GM23338 (cell line): Measurements from ENCODE around the gene RASGRF2. TPM values are rescaled to one million over a fixed set of nuclear protein-coding genes. Genes with fewer than 3 reads are reported as not detected.

ENCODE experiments used
- ATAC-seq: fragments of 200-7000 bp; cut with Tn5 transposase; 3 replicates; pipeline ENCODE4 v1.9.1; 2020
- DNase-seq: peaks from one replicate; pipeline ENCODE4 v3.0.0-alpha.2; 2015; ENCODE audit warnings: low spot score
- H2AFZ ChIP-seq: fragments of 200-600 bp; sonication (generic); 2 replicates; pipeline ENCODE4 v1.8.0; 2016; ENCODE audit warnings: antibody characterized with exemption, mild to moderate bottlenecking, moderate library complexity
- H3F3A ChIP-seq: fragments of 200-600 bp; sonication (generic); replicated peaks from 2 replicates; pipeline ENCODE4 v1.8.0; 2017; ENCODE audit warnings: antibody characterized with exemption, mixed run types, low read depth
- H3K27ac ChIP-seq: fragments of 200-600 bp; sonication (generic); 2 replicates; pipeline ENCODE4 v1.6.1; 2016; ENCODE audit warnings: low read depth
- H3K27me3 ChIP-seq: fragments of 200-600 bp; sonication (generic); 2 replicates; pipeline ENCODE4 v1.8.0; 2016; ENCODE audit warnings: mild to moderate bottlenecking, mixed run types, moderate library complexity; ENCODE audit not compliant: insufficient read depth
- H3K36me3 ChIP-seq: fragments of 200-600 bp; sonication (generic); 2 replicates; pipeline ENCODE4 v1.8.0; 2016; ENCODE audit warnings: mild to moderate bottlenecking; ENCODE audit not compliant: insufficient read depth
- H3K4me1 ChIP-seq: fragments of 200-600 bp; sonication (generic); 2 replicates; pipeline ENCODE4 v1.8.0; 2016; ENCODE audit warnings: mild to moderate bottlenecking, moderate library complexity; ENCODE audit not compliant: insufficient read depth
- H3K4me2 ChIP-seq: fragments of 200-600 bp; sonication (generic); 2 replicates; pipeline ENCODE4 v1.7.1; 2017; ENCODE audit warnings: mixed run types
- H3K4me3 ChIP-seq: fragments of 200-600 bp; sonication (generic); 2 replicates; pipeline ENCODE4 v1.6.1; 2016; ENCODE audit warnings: mixed run types
- H3K79me2 ChIP-seq: fragments of 200-600 bp; sonication (generic); replicated peaks from 2 replicates; pipeline ENCODE4 v1.8.0; 2017; ENCODE audit warnings: mild to moderate bottlenecking; ENCODE audit not compliant: insufficient read depth
- H3K9me2 ChIP-seq: fragments of 200-600 bp; sonication (generic); 2 replicates; pipeline ENCODE4 v1.8.0; 2017; ENCODE audit not compliant: insufficient read depth
- H4K20me1 ChIP-seq: fragments of 200-600 bp; sonication (generic); replicated peaks from 2 replicates; pipeline ENCODE4 v1.8.0; 2017; ENCODE audit warnings: mild to moderate bottlenecking; ENCODE audit not compliant: insufficient read depth
- H3K27ac Mint-ChIP-seq: 2 replicates; pipeline ENCODE4 v1.8.0; 2020; ENCODE audit warnings: inconsistent platforms, mild to moderate bottlenecking, moderate library complexity, mixed read lengths
- H3K27me3 Mint-ChIP-seq: 3 replicates; pipeline ENCODE4 v1.8.0; 2022; ENCODE audit warnings: low read depth, mild to moderate bottlenecking, moderate library complexity, mixed read lengths, inconsistent platforms; ENCODE audit not compliant: insufficient read depth, poor library complexity
- H3K36me3 Mint-ChIP-seq: 3 replicates; pipeline ENCODE4 v1.8.0; 2021; ENCODE audit warnings: low read depth, mild to moderate bottlenecking, inconsistent platforms, moderate library complexity, mixed read lengths
- H3K4me1 Mint-ChIP-seq: 3 replicates; pipeline ENCODE4 v1.8.0; 2020; ENCODE audit warnings: mild to moderate bottlenecking, inconsistent platforms, mixed read lengths
- H3K4me3 Mint-ChIP-seq: 3 replicates; pipeline ENCODE4 v1.8.0; 2021; ENCODE audit warnings: moderate library complexity, mild to moderate bottlenecking, inconsistent platforms, mixed read lengths
- H3K9me3 Mint-ChIP-seq: 3 replicates; pipeline ENCODE4 v1.8.0; 2020; ENCODE audit warnings: moderate library complexity, mild to moderate bottlenecking, inconsistent platforms, mixed read lengths
- CREB1 ChIP-seq: fragments of 250-450 bp; sonication (Bioruptor Pico); IDR thresholded peaks from 2 replicates; pipeline ENCODE4 v1.5.0; 2020; ENCODE audit warnings: low read depth, mild to moderate bottlenecking, moderate library complexity
- CTCF ChIP-seq, 2 experiments: fragments of 200-600 bp in 1 of 2; sonication (generic) in 1 of 2; conservative IDR thresholded peaks; 2 replicates each; pipeline versions ENCODE4 v1.5.1 to v1.6.1; 2016 to 2017; ENCODE audit warnings: antibody characterized with exemption in 2 of 2, low read depth in 2 of 2, mild to moderate bottlenecking in 2 of 2, moderate library complexity in 1 of 2
- ETS1 ChIP-seq: IDR thresholded peaks from 2 replicates; pipeline ENCODE4 v1.6.1; 2016; ENCODE audit warnings: antibody characterized with exemption
- EZH2 ChIP-seq: fragments of 200-600 bp; sonication (generic); IDR thresholded peaks from one replicate; pipeline ENCODE4 v1.8.0; 2017; ENCODE audit warnings: antibody characterized with exemption, mild to moderate bottlenecking, low read depth; ENCODE audit not compliant: unreplicated experiment
- EZH2phosphoT487 ChIP-seq: fragments of 200-600 bp; sonication (generic); IDR thresholded peaks from one replicate; pipeline ENCODE4 v1.8.1; 2018; ENCODE audit warnings: antibody characterized with exemption; ENCODE audit not compliant: unreplicated experiment
- JUNB ChIP-seq: IDR thresholded peaks from one replicate; pipeline ENCODE4 v1.6.1; 2016; ENCODE audit warnings: antibody characterized with exemption; ENCODE audit not compliant: unreplicated experiment
- NANOG ChIP-seq: IDR thresholded peaks from 2 replicates; pipeline ENCODE4 v1.6.1; 2016; ENCODE audit warnings: antibody characterized with exemption, borderline replicate concordance
- POLR2AphosphoS5 ChIP-seq: IDR thresholded peaks from 2 replicates; pipeline ENCODE4 v1.6.1; 2016; ENCODE audit warnings: antibody characterized with exemption, low read depth
- REST ChIP-seq: IDR thresholded peaks from one replicate; pipeline ENCODE4 v1.6.1; 2018; ENCODE audit warnings: antibody characterized with exemption; ENCODE audit not compliant: unreplicated experiment
- STAT1 ChIP-seq: IDR thresholded peaks from one replicate; pipeline ENCODE4 v1.6.1; 2016; ENCODE audit warnings: antibody characterized with exemption; ENCODE audit not compliant: unreplicated experiment
- ZNF114 ChIP-seq: fragments of 250-450 bp; sonication (Bioruptor Pico); IDR thresholded peaks from 2 replicates; pipeline ENCODE4 v1.5.0; 2020; ENCODE audit warnings: mild to moderate bottlenecking, moderate library complexity
- ZNF331 ChIP-seq: fragments of 250-450 bp; sonication (Bioruptor Pico); IDR thresholded peaks from 2 replicates; pipeline ENCODE4 v1.5.0; 2020; ENCODE audit warnings: low read depth, mild to moderate bottlenecking, moderate library complexity
- ZNF462 ChIP-seq: fragments of 250-450 bp; sonication (Bioruptor Pico); IDR thresholded peaks from 2 replicates; pipeline ENCODE4 v1.5.0; 2020; ENCODE audit warnings: mild to moderate bottlenecking, moderate library complexity
- polyA plus RNA-seq: library from polyadenylated mRNA; unstranded; fragments of >200 nt; fragmentation: Nextera tagmentation; extraction: Ambion mirVana; gene quantifications from 2 replicates; pipeline ENCODE4 v1.2.1, GENCODE V29; 2016
- total RNA-seq: library from RNA; depleted of rRNA; stranded (reverse); fragments of >200 nt; shearing (Covaris generic); gene quantifications from 2 replicates; pipeline ENCODE4 v1.2.3, GENCODE V29; 2014

The RASGRF2 gene
- total and polyA plus RNA-seq, 2 experiments from 2014 or later, result 5.0 to 19.2 TPM

- H4K20me1 ChIP-seq, result no peaks in the 10 kb centered on the region
- Mint-ChIP-seq H3K27ac (no peak overlapping the region), H3K27me3 (peaks cover 4% of the 10 kb centered on the region), H3K4me1 (peaks cover 9% of the 10 kb centered on the region; the same call in 2 of the 3 replicates), H3K4me3 (no peak overlapping the region), H3K9me3 (no peaks in the 10 kb centered on the region), H3K36me3 (no peaks in the 10 kb centered on the region)
- no peaks in the 10 kb centered on the region for H3K27me3 ChIP-seq
- H3K79me2 ChIP-seq, result peaks cover 46% of the 10 kb centered on the region
- ATAC-seq (no peak), DNase-seq (no peak)
- no peaks in the 10 kb centered on the region for H3K36me3 ChIP-seq
- no peak overlapping the region for H3K4me3 ChIP-seq
- TF ChIP-seq NANOG, result no peak
- no peak for TF ChIP-seq ZNF331 (CRISPR knock-in tag)
- no peak for TF ChIP-seq EZH2phosphoT487
- no peak for TF ChIP-seq STAT1
- no peak for TF ChIP-seq CREB1 (CRISPR knock-in tag)
- no peak for TF ChIP-seq ZNF114 (CRISPR knock-in tag)
- TF ChIP-seq JUNB, result no peak
- no peak for TF ChIP-seq ETS1
- TF ChIP-seq ZNF462 (CRISPR knock-in tag), result no peak
- no peak for TF ChIP-seq REST
- no peak for TF ChIP-seq POLR2AphosphoS5
- no peak for TF ChIP-seq EZH2
- no peak for TF ChIP-seq CTCF (conservative IDR thresholded peaks at IDR 0.05; ENCODE audit: low read depth in 2 of 2)
- H3K4me2 ChIP-seq, result no peak overlapping the region
- H3K27ac ChIP-seq, result no peak overlapping the region
- H3K9me2 ChIP-seq, result peaks cover under 1% of the 10 kb centered on the region; the same call in 1 of the 2 replicates
- H2AFZ ChIP-seq, result no peak overlapping the region
- no peaks in the 10 kb centered on the region for H3F3A ChIP-seq
- peaks cover 22% of the 10 kb centered on the region for H3K4me1 ChIP-seq
Observed at GRCh38 chr5:80982093-80982492, 21.9 kb downstream of the RASGRF2 start.
